Epithelial cell of esophagus (primary cell): Measurements from ENCODE around the gene DOK1.
A peak's percentile ranks its signal among the peaks of the same experiment; 100 is the strongest.

Source experiments
- DNase-seq: peaks from one replicate; pipeline ENCODE4 v3.0.0; 2010; ENCODE audit warnings: low read depth
- H3K4me3 ChIP-seq: 2 replicates; pipeline ENCODE4 v1.5.1; 2011; ENCODE audit warnings: mild to moderate bottlenecking, low read length, control low read depth
- TF ChIP-seq, protein P1 (sequence below): IDR thresholded peaks from 2 replicates; pipeline ENCODE4 v1.5.1; 2011; ENCODE audit warnings: low read depth, mild to moderate bottlenecking, low read length, control low read depth, inconsistent platforms; ENCODE audit not compliant: insufficient read depth; ENCODE audit errors: missing control alignments

The DOK1 gene

DNA sequence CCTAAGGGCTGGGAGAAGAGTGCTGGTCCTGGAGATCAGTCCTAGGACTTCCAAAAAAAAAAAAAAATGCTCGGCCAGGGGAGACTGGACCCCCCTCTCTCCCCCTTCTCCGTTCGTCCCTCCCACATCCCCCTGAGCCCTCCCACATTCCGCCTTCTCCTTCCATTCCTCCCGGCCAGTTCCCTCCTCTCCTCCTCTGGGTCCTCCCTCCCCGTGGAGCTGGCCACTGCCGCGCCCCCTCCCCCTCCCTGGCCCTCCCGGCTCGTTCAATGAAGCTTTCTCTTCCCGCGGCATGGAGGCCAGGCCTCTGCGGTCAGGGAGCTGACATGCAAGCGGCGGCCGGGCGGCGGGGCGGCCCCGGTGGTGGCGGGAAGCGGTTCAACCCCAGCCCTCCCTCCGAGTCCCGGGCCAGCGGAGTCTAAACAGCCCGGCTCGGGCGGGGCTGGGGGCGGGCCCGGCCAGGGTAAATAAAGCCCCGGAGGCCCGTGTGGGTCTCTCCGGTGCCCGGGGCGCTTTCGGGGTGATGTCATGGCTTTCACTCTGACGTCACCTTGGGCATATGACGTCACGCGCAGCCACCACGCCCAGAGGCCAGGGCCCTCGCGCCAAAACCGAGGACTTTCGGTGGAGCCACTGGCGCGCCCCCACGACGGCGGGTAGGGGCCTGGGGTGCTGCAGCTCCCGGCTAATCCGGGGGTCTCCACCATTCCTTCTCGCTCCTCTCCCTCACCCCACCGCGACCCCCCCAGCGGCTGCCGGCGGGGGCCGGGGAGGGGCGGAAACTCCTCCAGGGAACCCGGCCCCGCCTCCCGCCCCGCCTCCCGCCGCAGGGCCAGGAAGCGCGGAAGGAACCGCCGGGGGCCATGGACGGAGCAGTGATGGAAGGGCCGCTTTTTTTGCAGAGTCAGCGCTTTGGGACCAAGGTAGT is at the start of gene DOK1, which contains the start of gene LOXL3:
Gene DOK1, plus strand, starts transcription at position 829 of the 928 bp plus-strand sequence. Its CDS starts 35 bp downstream, at position 864.
Gene LOXL3, minus strand, starts transcription at position 51 of the 928 bp plus-strand sequence. CDS start 1,308 bp downstream, outside the sequence.
- TF ChIP-seq, protein P1, sequence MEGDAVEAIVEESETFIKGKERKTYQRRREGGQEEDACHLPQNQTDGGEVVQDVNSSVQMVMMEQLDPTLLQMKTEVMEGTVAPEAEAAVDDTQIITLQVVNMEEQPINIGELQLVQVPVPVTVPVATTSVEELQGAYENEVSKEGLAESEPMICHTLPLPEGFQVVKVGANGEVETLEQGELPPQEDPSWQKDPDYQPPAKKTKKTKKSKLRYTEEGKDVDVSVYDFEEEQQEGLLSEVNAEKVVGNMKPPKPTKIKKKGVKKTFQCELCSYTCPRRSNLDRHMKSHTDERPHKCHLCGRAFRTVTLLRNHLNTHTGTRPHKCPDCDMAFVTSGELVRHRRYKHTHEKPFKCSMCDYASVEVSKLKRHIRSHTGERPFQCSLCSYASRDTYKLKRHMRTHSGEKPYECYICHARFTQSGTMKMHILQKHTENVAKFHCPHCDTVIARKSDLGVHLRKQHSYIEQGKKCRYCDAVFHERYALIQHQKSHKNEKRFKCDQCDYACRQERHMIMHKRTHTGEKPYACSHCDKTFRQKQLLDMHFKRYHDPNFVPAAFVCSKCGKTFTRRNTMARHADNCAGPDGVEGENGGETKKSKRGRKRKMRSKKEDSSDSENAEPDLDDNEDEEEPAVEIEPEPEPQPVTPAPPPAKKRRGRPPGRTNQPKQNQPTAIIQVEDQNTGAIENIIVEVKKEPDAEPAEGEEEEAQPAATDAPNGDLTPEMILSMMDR, result no peak
- DNase-seq, result peak; percentile 16
- H3K4me3 ChIP-seq, result peak within 1 kb of the TSS; percentile 49

DNA sequence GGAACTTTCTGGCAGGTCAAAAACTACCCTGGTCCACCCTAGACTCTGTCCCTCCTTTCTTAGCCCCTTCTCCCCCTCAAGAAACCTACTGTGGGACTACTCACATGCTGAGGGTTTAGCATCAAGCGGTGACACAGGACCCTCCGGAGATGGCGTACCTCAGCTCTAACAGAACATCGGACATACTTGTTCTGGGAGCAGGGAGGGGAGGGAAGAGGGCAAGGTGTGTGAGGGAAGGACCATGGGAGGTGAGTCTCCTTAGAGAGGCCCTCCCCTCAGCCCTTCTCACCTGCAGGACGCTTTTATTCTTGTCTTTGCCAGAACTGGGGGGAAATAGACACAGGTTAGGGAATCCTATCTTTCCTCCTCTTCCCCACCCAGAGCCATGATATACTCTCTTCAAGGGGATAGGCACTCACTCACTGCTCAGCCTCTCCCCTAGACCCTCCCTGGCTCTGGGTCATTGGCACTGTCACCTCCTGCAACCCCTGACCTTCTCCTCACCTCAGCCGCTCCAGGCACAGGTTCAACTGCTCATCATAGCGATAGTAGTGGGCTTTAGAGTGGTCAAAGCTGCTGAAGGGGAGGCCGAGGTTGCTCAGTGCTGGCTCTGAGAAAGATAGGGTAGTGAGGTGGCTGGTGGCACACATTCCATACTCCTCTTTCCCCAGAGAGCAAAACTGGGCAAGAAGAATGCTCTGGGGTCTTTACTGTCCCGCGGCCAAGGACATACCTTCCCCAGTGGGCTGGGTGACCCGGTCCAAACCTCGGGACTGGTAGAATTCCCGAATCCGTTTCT is 48.9 kb upstream of the DOK1 start:
- TF ChIP-seq, protein P1, result no peak
- peak overlapping the region; percentile 18 for H3K4me3 ChIP-seq
- no peak for DNase-seq

DNA sequence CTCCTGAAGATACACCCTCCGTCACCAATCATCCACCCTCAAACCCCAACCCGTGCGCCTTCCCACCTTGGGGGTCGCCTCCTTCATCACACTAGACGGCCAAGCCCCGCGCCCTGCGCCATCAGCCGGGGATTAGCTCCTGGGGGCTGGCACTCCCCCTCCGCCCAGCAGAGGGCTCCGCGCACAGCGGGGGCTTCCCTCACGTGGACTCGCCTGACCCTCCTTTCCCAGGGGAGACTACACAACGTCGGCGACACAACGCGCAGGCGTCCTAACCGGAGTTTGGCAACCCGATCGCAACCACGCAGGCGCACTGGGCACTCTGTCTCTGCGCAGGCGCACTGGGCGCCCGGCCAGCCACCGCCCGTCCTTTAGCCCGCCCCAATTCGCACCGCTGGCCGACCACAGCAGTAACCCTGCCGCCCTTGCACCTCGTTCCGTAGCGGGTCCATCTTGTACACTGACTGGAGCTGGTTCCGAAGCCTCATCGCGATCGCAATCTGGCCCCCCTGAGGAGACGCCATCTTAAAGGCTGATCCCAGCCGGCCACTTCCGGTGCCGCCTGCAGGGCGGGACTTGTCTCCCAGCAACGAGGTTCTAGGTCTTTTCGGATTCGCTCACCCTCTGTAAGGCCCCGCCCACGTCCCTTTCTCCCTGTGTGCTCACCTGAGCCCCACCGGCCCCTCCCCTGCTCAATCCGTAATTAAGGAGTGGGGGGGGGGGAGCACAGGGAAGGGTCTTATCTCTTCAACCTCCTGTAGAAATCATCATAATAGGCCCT is 47.2 kb upstream of the DOK1 start, which contains the start of gene PCGF1:
Gene PCGF1, minus strand, starts transcription at position 551 of the 781 bp plus-strand sequence. Its CDS starts 27 bp downstream, at position 524.
- peak; percentile 99 for DNase-seq
- TF ChIP-seq, protein P1, result no peak
- H3K4me3 ChIP-seq, result peak within 1 kb of the TSS; percentile 97

DNA sequence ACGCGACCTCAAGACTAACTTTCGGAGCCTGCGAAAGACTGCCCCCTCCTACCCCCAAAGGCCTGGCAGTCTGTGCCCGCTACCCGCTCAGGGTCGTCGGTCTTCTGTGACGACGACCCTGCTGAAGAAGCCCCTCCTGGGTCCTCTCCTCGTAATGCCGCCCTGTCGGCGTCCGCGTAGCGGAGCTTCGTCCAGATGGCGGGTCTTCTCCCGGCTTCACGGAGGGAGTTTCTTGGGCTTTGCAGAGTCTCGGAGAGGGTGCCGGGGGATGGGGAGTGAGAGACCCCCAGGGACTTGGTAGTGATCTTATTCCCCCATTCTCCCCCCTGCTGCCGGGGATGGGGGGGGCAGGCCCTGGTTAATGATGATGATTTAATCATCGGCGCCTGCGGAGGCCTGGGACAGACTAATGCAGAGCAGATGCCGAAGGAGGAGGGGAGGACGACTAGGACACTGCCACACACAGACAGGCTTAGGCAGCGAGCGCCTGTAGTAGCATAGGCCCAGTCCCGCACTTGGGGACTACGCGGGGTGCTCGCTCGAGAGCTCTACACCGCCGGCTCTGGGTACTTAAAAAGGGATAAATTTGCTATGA is 46.5 kb upstream of the DOK1 start:
- TF ChIP-seq, protein P1, result no peak
- H3K4me3 ChIP-seq, result peak overlapping the region; percentile 97
- peak; percentile 45 for DNase-seq

DNA sequence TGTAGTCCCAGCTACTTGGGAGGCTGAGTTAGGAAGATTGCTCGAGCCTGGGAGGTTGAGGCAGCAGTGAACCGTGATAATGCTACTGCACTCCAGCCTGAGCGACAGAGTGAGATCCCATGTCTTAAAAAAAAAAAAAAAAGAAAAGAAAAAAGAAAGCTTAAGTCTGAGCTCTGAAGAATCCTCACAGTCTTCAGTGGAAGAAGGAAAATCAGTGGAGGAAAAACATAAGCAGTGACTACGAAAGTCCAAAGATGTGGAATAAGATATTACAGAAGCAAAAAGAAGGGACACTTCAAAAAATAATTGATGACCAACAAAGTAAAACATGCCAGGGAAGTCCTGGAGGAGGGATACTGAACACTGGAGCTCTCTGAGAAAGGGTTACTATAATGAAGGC is 44.2 kb upstream of the DOK1 start:
- no peak for DNase-seq
- no peak overlapping the region for H3K4me3 ChIP-seq
- TF ChIP-seq, protein P1, result no peak
